GM18511 (cell line): ENCODE data around the gene OR52A5.
"Not testable (repeated sequence)": the region's sequence is repeated elsewhere in the genome, so short reads cannot be mapped to it uniquely, and the experiment has no call there.

Experiments
- ATAC-seq: cut with Tn5 transposase; IDR thresholded peaks from one replicate; pipeline ENCODE4 v1.9.1; 2021; ENCODE audit warnings: mild to moderate bottlenecking, moderate library complexity; ENCODE audit not compliant: unreplicated experiment

The OR52A5 gene

DNA sequence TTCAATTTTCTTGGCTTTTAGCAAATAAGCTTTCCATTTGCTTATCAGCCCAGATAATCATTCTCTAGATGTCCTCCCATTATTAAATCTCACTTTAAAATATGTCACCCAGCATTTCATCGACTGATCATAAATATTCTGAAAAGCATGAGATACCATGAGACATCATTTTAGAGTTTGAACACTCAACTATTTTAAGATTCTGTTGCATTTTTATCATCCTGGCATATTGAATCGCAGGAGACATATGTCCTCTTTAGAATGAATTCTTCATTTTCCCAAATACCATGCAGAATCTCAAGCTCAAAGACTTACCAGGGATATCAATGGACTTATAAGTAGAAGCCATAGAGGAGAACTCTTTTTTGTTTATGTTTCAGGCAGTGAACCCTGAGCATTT lies at the start of gene OR52A5:
TSS of gene OR52A5 (minus strand) at position 361 of the 400 bp plus-strand sequence. CDS start 5,714 bp downstream, outside the sequence.
- no peak for ATAC-seq

DNA sequence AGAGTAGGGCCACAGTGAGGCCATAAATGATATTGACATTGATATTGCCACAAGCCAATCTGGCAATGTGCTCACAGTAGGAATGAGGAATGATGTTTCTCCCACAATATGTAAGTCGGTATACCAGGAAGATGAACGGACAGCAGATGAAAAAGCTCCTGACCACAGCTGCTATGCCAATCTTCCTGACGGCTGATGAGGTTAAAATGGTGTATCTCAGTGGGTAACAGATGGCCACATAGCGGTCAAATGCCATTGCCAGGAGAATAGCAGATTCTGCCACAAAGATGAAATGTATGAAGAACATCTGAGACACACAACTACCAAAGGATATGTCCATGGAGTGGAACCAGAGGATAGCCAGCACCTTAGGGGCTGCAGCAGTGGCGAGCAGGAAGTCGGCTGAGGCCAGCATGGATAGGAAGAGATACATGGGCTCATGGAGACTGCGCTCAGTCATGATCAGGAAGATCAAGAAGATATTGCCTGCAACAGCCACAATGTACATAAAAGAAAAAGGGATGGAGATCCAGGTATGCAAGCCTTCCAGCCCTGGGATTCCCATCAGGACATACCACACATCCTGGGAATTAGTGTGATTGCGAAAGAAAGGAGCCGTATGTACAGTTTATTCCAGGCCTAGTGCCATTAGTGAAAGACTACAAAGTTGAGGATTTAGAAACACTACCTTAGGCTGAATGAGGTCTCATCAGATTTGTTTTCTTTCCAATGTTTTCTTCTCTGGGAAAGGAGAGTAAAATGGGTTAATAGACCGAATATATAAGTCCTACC lies 40.1 kb upstream of the OR52A5 start:
- ATAC-seq, result no peak

DNA sequence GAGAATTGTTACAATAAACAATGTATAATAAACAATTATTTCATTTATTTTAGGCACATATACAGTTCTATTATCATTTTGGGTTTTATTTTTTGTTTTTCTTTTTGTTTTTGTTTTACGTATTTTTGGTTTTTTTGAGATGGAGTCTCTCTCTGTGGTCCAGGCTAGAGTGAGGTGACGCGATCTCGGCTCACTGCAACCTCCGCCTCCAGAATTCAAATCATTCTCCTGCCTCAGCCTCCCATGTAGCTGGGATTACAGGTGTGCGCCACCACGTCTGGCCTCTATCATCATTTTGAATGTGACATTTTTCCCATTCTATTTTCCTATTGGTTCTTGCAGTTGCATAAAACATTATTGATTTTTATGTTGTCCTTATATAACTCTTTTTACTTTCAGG lies 36.8 kb upstream of the OR52A5 start:
- ATAC-seq, result no peak

GRCh38 chr11:5171856-5172255 lies 33.7 kb upstream of the OR52A5 start:
- no peak for ATAC-seq

DNA sequence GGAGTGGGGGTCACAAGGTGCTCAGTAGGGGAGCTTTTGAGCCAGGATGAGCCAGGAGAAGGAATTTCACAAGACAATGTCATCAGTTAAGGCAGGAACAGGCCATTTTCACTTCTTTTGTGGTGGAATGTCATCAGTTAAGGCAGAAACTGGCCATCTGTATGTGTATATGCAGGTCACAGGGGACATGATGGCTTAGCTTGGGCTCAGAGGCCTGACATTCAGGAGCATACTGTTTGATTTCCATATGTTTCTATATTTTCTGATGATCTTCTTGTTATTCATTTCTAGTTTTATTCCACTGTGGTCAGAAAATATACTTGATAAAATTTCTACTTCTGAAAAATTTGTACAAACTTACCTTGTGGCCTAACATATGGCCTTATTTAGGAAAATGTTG lies 27.7 kb upstream of the OR52A5 start:
- ATAC-seq, result not testable (repeated sequence)

DNA sequence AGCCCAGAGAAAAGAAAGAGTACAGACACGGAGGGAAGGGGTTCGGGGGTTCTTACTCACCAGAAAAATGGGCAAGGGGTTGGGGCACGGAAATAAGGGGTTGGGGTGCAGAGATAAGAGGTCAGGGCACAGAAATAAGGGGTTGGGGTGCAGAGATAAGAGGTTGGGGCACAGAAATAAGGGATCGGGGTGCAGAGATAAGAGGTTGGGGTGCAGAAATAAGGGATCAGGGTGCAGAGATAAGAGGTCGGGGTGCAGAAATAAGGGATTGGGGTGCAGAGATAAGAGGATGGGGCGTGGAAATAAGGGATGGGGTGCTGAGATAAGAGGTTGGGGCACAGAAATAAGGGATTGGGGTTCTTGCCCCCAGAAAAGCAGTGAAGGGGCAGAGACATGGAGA lies 26.7 kb upstream of the OR52A5 start:
- not testable (repeated sequence) for ATAC-seq

DNA sequence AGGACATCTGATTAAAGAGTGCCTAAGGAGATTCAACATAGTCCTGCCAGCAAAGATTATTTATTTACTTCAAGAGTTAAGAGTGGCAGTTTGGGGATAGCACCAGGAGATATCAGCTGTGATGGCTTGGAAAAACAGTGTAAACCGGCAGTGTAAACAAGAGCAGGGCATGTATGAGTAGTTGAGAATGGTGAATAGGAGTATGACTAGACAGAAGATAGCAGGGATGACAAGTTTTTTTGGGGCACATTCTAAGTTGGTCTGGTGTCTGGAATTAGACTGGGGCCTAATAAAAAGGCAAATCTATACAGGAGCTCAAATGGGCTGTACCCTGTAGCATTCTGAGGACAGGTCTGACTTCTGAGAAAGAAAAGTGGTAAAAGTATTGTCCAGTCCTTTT lies 22.9 kb upstream of the OR52A5 start:
- not testable (repeated sequence) for ATAC-seq

DNA sequence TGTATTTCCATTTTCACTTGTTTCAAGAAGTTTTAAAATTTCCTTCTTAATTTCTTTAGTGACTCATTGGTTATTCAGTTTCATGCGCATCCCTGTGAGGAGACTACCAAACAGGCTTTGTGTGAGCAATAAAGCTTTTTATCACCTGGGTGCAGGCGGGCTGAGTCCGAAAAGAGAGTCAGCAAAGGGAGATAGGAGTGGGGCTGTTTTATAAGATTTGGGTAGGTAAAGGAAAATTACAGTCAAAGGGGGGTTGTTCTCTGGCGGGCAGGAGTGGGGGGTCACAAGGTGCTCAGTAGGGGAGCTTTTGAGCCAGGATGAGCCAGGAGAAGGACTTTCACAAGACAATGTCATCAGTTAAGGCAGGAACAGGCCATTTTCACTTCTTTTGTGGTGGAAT lies 22.1 kb upstream of the OR52A5 start:
- not testable (repeated sequence) for ATAC-seq

DNA sequence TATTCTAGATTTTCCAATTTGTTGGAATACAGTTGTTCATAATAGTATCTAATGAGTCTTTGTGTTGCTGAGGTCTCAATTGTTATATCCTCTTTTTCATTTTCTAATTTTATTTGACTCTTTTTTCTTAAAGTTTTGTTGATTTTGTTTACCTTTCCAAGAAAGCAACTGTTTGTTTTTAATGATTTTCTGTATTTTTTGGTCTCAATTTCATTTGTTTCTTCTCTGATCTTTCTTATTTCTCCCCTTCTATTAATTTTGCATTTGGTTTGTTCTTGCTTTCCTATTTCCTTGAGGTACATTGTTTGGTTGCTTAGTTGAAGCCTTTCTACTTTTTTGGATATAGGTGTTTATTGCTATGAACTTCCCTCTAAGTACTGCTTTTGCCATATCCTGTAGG lies 21.6 kb upstream of the OR52A5 start:
- ATAC-seq, result no peak

GRCh38 chr11:5154657-5155056 lies 16.5 kb upstream of the OR52A5 start, which contains the start of gene OR52A1:
Gene OR52A1 (minus strand): TSS chr11:5154757. CDS start chr11:5152369, 2,388 bp downstream.
- ATAC-seq, result no peak

GRCh38 chr11:5153574-5154431 lies 15.6 kb upstream of the OR52A5 start:
- no peak for ATAC-seq

- no peak for ATAC-seq
Measured at GRCh38 chr11:5151713-5152153, 13.6 kb upstream of the OR52A5 start.

GRCh38 chr11:5144206-5144605 lies 6.0 kb upstream of the OR52A5 start:
- not testable (repeated sequence) for ATAC-seq

DNA sequence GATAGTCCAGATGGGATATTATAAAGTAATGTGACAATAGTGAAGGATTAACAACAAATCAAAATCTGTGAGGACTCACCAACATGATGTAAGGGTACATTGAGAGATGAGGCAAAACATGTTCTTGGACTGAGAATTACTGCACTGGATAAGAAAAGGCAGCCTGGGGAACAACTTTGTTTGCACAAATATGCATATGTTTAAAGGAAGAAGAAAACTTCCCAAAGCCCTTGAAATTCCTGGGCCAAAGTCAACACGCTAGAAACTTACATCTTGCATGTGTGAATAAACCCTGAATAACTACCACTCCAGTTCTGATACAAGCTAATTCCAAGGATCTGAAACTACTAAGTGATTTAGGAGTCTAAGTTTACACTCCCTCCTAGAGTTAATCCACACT lies 1.1 kb downstream of the OR52A5 start:
- no peak for ATAC-seq

DNA sequence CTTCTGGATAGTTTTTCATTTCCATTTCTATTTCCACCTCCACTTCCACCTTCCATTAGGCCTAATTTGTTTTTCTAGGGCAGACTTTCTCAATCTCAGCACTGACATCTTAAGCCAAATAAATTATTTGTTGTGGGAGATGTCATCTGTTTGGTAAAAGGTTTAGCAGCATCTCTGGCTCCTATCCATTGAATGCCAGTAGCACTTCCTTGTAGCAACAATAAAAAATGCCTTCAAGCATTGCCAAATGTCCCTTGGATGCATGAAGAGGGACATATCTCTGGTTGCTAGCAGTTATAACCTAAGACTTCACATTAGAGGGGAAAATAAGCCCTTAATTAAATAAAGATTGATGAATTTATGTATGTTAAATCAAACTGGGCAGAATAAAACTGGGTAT lies 1.9 kb downstream of the OR52A5 start:
- ATAC-seq, result no peak

DNA sequence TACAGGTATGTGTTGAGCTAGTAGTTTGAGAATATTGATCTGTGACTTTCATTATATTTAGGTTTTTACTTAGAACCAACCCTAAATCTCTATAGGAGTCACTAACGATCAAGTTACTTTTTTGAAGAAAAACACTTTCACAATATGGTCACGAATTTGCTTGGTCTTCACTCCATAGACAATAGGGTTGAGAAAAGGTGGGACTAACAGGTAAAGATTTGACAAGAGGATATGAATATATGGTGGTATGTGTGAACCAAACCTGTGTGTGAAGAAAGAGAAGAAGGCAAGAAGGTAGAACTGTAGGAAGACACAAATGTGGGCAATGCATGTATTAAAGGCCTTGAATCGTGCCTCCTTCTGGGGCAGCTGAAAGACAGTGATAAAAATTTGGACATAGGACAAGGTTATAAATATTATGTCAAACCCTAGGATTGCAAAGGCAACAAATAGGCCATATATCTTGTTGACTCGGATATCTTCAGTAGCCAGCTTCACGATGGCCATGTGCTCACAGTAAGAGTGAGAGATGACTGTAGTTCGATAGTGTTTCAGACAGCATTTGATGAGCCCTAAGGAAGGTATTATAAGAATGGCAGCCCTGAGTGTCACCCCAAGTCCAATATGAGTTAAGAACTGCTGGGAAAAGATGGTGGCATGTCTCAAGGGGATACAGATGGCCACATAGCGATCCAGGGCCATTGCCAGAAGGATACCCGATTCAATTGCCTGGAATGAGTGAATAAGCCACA lies 6.4 kb downstream of the OR52A5 start:
- no peak for ATAC-seq

DNA sequence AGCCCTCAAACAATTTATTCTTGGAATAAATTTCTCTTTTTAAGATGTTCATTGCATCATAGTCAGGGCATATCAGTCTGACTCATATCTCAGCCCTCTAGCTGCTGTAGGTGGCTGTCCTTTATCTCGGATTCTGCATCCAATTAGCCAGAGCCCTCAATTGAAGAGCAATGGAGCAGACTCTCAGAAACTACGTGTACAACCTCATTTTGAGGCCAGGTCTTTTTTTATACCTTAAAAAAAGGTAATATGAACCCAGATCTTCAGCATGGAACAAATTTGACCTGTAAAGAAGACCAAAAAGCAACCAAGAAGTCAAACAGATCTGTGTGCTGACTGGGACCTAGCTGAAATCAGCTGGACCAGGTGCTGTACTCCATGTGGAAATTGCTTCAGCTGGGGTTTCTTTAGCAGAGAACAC lies 8.7 kb downstream of the OR52A5 start:
- ATAC-seq, result no peak

GRCh38 chr11:5124891-5125620 lies 13.1 kb downstream of the OR52A5 start:
- no peak for ATAC-seq

GRCh38 chr11:5123802-5124521 lies 14.2 kb downstream of the OR52A5 start:
- ATAC-seq, result peak; percentile 97

GRCh38 chr11:5118893-5119292 lies 19.3 kb downstream of the OR52A5 start:
- no peak for ATAC-seq
